HG03064 (cell line): ENCODE results near the gene UBL3.

ENCODE experiments used
- ATAC-seq: cut with Tn5 transposase; IDR thresholded peaks from one replicate; pipeline ENCODE4 v1.9.1; 2021; ENCODE audit warnings: low read depth; ENCODE audit not compliant: unreplicated experiment

UBL3 gene

GRCh38 chr13:29815336-29815735, 35.1 kb downstream of the UBL3 start:
- no peak for ATAC-seq

- ATAC-seq, result no peak
These were observed 39.5 kb downstream of the UBL3 start for GRCh38 chr13:29810898-29811297.

GRCh38 chr13:29810145-29810742, 40.2 kb downstream of the UBL3 start:
- ATAC-seq, result no peak

GRCh38 chr13:29808264-29808663, 42.2 kb downstream of the UBL3 start:
- ATAC-seq, result no peak

GRCh38 chr13:29805994-29806979, 44.1 kb downstream of the UBL3 start:
- ATAC-seq, result no peak

GRCh38 chr13:29803221-29803620, 47.2 kb downstream of the UBL3 start:
- ATAC-seq, result no peak

- ATAC-seq, result no peak
These were observed 47.8 kb downstream of the UBL3 start for GRCh38 chr13:29802621-29803020.

- no peak for ATAC-seq
These were observed 48.6 kb downstream of the UBL3 start for GRCh38 chr13:29801737-29802305.

- no peak for ATAC-seq
These were observed 49.3 kb downstream of the UBL3 start for GRCh38 chr13:29801102-29801501.

GRCh38 chr13:29800687-29801086, 49.7 kb downstream of the UBL3 start:
- ATAC-seq, result no peak

- no peak for ATAC-seq
These were observed 51.4 kb downstream of the UBL3 start for GRCh38 chr13:29799041-29799440.

- ATAC-seq, result no peak
These were observed 58.2 kb downstream of the UBL3 start for GRCh38 chr13:29791997-29792780.

- no peak for ATAC-seq
These were observed 58.9 kb downstream of the UBL3 start for GRCh38 chr13:29791508-29791907.

GRCh38 chr13:29786698-29787097, 63.7 kb downstream of the UBL3 start:
- no peak for ATAC-seq

- no peak for ATAC-seq
These were observed 64.4 kb downstream of the UBL3 start for GRCh38 chr13:29785978-29786377.

- no peak for ATAC-seq
These were observed 67.6 kb downstream of the UBL3 start for GRCh38 chr13:29782798-29783197.

- ATAC-seq, result no peak
These were observed 75.6 kb downstream of the UBL3 start for GRCh38 chr13:29774830-29775229.

GRCh38 chr13:29771247-29771646, 79.2 kb downstream of the UBL3 start:
- ATAC-seq, result no peak

- ATAC-seq, result no peak
These were observed 83.4 kb downstream of the UBL3 start for GRCh38 chr13:29767006-29767405.

GRCh38 chr13:29763436-29764180, 86.8 kb downstream of the UBL3 start:
- no peak for ATAC-seq
